H1 (cell line): Measurements from ENCODE around the gene RPL21. TPM values are rescaled to one million over a fixed set of nuclear protein-coding genes. Genes with fewer than 3 reads are reported as not detected.

Experiments
- polyA plus RNA-seq, 7 experiments: library from polyadenylated mRNA; depleted of rRNA in 3 of 7; stranded (reverse) in 5 of 7; unstranded in 2 of 7; fragments of >200 nt in 5 of 7; fragments of 200-250 nt in 2 of 7; gene quantifications; 1 replicate in 5 of 7; 2 replicates in 1 of 7; 4 replicates in 1 of 7; pipeline versions ENCODE4 v1.2.1 to v1.2.3, GENCODE V29; 2011 to 2013; ENCODE audit warnings: missing spikeins in 2 of 7, mixed read lengths in 2 of 7
- small RNA-seq: library from polyadenylated mRNA; stranded (forward); fragments of <200 nt; extraction: miRNeasy Mini kit (QIAGEN cat#:217004); gene quantifications from one replicate; pipeline ENCODE3, GENCODE V24; 2013; ENCODE audit not compliant: insufficient read depth
- total RNA-seq: library from RNA; stranded (reverse); fragmentation: NEBNext Ultra II Directional; extraction: Animal tissue kit (Norgen Biotek cat#: 25700); gene quantifications from 2 replicates; pipeline ENCODE4 v1.2.1, GENCODE V29; 2021

RPL21 gene
- total and polyA plus RNA-seq, 2 of the 8 experiments (the other 6 are each of a cell fraction or from before 2014, with no cell fraction given): 624 to 1,283 TPM

Small RNA genes lying within 50 kb of the gene (small RNA-seq; reads per million reads assigned to genes)
- not detected for gene SNORA27
- not detected for gene SNORD102

Other genes starting within 250 kb of the RPL21 start
- gene USP12, start 79.7 kb upstream of the RPL21 start, total RNA-seq: 27.6 and 30.0 TPM in 2 replicates
- 2.8 and 4.0 TPM in 2 replicates for gene USP12, start 79.7 kb upstream of the RPL21 start, polyA plus RNA-seq (2011; rRNA removed)
- gene RASL11A, start 19.3 kb downstream of the RPL21 start, total RNA-seq: 6.8 and 7.9 TPM in 2 replicates
- gene RASL11A, start 19.3 kb downstream of the RPL21 start, polyA plus RNA-seq (2011; rRNA removed): 2.9 and 3.8 TPM in 2 replicates
- 92.3 and 96.5 TPM in 2 replicates for gene GTF3A, start 173.1 kb downstream of the RPL21 start, total RNA-seq
- 41.6 and 49.9 TPM in 2 replicates for gene GTF3A, start 173.1 kb downstream of the RPL21 start, polyA plus RNA-seq (2011; rRNA removed)
- gene MTIF3, start 199.0 kb downstream of the RPL21 start, total RNA-seq: 32.2 and 36.4 TPM in 2 replicates
- 19.8 and 29.4 TPM in 2 replicates for gene MTIF3, start 199.0 kb downstream of the RPL21 start, polyA plus RNA-seq (2011; rRNA removed)